ENCODE results near the gene SIAE. TPM values are rescaled to one million over a fixed set of nuclear protein-coding genes. Genes with fewer than 3 reads are reported as not detected.
A peak's percentile ranks its signal among the peaks of the same experiment; 100 is the strongest.

Gene SIAE, protein sequence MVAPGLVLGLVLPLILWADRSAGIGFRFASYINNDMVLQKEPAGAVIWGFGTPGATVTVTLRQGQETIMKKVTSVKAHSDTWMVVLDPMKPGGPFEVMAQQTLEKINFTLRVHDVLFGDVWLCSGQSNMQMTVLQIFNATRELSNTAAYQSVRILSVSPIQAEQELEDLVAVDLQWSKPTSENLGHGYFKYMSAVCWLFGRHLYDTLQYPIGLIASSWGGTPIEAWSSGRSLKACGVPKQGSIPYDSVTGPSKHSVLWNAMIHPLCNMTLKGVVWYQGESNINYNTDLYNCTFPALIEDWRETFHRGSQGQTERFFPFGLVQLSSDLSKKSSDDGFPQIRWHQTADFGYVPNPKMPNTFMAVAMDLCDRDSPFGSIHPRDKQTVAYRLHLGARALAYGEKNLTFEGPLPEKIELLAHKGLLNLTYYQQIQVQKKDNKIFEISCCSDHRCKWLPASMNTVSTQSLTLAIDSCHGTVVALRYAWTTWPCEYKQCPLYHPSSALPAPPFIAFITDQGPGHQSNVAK
- 14.9 and 18.0 TPM in 2 replicates for total RNA-seq (2014; rRNA removed; shearing (Covaris generic))

- peak; percentile 96 for DNase-seq (ENCODE audit: low read depth)
Observed at GRCh38 chr11:124673333-124674167, at the start of gene SIAE, which contains the start of gene SPA17. Gene SIAE (minus strand): TSS chr11:124673739. CDS start chr11:124673708, 31 bp downstream. Gene SPA17 (plus strand): TSS chr11:124673904. CDS start chr11:124675265, 1,361 bp downstream.

GRCh38 chr11:124722176-124722575 lies 48.6 kb upstream of the SIAE start:
- no peak for DNase-seq (ENCODE audit: low read depth)

DNA sequence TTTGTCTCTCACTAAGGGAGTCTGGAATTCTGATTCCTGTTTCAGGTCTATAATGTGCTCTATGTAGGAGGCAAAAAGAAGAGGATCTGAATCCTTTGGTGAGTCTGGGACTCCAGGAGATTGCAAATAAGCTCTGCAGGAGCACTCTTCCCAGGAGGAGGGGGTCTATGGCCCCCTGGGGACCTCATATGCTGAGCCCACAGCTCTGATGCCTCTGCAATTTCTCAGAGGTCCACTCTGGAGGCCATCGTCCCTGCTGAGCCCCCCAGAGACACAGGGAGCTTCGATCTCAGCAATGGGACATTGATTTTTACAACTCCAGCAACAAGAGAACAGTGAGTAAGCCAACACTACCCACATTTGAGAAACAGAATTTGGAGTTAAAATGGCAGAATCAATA lies 46.0 kb upstream of the SIAE start:
- no peak for DNase-seq (ENCODE audit: low read depth)

DNA sequence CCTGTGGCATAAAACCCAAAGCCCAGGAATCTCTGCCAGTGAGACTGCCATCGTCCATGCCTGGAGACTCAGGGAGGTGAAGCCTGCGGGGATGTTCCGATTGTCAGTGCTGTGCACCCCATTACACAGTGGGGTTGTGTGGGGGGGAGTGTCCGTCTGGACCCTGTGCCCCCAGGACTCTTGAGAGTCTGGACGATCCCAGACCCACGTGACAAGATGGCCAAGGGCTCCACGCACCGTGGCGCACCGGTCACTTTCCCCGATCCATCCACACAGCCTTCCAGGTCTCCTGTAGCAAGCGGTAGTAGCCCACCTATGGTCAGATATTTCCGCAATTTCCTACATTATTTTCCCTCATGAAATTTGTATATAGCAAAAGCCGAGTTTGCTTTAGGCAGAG lies 45.3 kb upstream of the SIAE start:
- no peak for DNase-seq (ENCODE audit: low read depth)

DNA sequence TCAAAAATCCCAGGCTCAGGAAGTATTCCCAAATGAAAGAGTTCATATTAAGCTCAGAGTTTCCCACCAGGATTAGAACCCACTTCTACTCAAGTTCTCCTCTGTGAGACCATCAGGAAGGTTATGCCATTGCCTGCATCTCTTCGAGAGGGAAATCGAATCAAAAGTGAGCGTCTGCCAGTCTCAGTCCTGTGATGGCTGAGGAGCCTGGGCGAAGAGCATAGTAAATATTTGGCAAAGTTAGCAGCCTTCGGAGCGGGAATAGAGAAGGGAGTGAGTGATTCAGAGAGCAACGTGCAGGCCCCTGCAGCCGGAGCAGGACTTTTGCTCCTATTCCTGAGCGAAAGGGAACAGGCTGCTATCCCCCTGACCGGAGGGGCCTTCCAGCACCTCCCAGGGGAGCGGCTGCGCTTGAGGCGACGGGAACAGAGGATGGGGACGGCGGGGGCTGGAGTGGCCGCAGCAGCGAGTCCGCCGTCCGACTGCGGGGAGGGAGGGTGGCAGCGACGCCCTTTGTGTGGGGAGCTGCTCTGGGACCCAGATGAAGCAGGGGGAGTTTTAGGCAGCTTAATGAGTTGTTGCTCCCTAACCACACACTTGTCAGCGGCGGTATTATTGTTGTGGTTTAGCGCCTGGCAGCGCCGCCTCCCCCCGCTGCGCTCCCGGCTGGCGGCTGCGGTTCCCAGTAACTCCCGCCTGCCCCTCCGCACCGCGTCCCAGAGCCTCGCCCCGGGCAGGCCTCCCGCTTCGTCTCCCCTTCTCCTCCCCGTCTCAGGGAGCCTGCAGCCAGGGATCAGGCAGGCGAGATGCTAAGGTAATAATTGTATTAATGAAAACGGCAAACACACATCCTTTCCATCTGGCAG lies 44.5 kb upstream of the SIAE start:
- DNase-seq (ENCODE audit: low read depth): peak; percentile 53

DNA sequence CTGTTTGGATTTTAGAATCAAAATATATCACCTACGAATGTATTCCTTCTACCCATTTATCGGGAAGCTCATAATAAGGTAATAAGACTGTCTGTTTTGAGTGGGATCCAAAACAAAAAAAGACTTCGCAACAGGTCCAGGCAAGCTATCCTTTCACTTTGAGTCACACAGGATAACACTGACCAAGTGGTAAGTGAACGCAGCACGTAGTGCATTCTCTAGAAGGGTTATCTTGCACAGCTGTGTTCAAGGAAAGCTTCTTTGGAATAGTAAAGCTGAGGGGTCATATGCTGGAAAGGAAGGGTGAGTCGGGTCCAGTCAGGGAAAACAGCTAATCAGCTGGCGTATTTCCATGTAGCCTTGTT lies 43.9 kb upstream of the SIAE start:
- peak; percentile 27 for DNase-seq (ENCODE audit: low read depth)

GRCh38 chr11:124716591-124716990 lies 43.1 kb upstream of the SIAE start:
- peak; percentile 80 for DNase-seq (ENCODE audit: low read depth)

- DNase-seq (ENCODE audit: low read depth): no peak
Observed at GRCh38 chr11:124712392-124712791, 38.9 kb upstream of the SIAE start.

GRCh38 chr11:124707829-124708228 lies 34.3 kb upstream of the SIAE start:
- peak; percentile 61 for DNase-seq (ENCODE audit: low read depth)

GRCh38 chr11:124700028-124700427 lies 26.5 kb upstream of the SIAE start:
- no peak for DNase-seq (ENCODE audit: low read depth)

DNA sequence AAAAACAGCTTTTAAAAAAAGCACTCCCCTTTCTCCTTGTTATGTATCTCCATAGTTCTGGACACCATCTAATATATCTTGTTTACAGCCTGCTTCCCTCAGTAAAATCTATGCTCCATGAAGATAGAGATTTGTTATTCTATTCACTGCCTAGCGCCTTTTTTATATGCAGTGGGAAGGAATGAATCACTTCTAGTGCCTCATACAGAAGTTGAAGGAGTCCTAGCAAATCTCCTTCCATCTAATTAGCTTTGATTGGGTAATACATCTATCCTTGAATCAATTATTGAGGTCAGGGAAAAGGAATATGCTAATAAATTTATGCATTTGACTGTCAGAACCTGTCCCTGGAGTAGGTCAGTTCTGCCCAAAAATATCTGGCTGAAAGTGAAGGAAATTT lies 26.0 kb upstream of the SIAE start:
- DNase-seq (ENCODE audit: low read depth): no peak

DNA sequence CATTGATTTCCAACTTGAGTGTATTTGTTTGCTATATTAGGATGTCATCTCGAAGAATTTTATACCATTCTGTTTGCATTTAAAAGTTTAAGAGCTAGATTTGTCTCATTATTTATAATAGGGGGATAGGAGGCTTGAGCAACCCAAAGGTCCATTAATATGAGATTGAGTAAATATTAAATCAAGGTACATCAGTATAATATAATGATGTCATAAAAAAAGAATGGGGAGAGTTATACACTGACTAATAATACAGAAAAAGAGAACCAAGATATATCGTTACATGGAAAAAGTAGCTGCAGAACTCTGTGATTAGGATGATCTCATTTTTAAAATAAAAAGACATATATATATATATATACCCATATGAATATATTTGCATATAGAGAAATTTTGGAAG lies 19.6 kb upstream of the SIAE start:
- DNase-seq (ENCODE audit: low read depth): no peak

DNA sequence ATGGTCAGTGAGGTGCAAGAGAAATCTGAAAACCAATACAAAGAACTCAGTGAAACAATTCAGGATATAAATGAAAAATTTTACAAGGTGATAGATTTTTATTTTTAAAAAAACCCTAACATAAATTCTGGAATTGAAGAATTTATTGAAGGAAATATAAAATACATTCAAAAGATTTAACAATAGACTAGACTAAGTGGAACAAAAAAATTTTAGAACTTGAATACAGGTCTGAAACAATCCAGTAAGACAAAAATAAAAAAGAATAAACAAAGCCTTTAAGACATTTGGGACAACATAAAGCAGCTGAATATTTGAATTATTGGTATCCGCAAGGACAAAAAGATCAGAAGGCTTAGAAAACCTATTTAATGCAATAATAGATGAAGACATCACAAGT lies 8.9 kb upstream of the SIAE start:
- no peak for DNase-seq (ENCODE audit: low read depth)

DNA sequence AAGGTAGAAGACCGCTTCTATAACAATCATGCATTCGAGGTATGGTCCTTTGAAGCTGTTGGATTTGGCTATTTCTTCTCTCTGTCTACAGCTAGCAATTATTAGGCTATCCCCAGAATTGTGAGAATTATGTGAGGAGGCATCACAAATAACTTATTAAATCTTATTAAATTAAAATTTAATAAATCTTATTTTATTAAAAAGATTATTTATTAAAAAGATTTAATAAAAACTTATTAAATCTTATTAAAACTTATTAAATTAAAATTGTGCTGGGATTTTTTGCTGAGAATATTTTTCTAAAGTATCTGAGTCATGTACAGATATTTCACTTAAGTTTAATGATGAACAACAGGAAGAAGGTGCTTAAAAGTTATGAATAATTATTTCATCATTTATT lies 7.9 kb upstream of the SIAE start:
- no peak for DNase-seq (ENCODE audit: low read depth)

DNA sequence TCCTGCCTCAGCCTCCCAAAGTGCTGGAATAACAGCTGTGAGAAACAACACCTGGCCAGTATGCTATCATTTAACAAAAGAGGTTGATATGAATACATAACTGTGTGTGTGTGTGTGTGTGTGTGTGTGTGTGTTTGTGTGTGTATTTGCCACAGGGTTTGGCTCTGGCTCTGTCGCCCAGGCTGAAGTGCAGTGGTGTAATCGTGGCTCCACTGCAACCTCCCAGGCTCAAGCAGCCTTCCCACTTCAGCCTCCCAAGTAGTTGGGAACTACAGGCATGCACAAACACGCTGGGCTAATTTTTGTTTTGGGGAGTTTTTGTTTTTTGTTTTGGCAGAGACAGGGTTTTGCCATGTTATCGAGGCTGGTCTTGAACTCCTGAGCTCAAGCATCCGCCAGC lies 4.9 kb upstream of the SIAE start:
- no peak for DNase-seq (ENCODE audit: low read depth)

- DNase-seq (ENCODE audit: low read depth): peak; percentile 33
Observed at GRCh38 chr11:124676386-124676785, 2.8 kb upstream of the SIAE start.

DNA sequence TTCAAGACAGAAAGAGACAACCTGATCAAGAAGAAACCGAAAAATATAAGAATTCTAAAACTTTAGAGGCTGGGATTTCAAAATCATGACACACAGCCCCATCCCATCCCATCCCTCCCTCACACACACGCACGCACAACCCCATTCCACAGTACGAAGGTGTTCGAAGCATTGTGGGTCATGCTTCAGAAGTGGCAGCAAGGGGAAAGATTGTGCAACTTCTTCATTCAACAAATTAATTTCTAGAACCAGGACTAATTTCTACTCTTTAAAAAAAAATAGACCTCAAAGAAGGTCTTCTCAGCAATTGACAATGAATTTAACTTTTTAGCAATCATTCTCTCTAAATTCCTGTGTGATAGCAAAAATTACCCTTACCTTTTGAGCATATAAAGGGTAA lies 1.0 kb upstream of the SIAE start:
- DNase-seq (ENCODE audit: low read depth): no peak

DNA sequence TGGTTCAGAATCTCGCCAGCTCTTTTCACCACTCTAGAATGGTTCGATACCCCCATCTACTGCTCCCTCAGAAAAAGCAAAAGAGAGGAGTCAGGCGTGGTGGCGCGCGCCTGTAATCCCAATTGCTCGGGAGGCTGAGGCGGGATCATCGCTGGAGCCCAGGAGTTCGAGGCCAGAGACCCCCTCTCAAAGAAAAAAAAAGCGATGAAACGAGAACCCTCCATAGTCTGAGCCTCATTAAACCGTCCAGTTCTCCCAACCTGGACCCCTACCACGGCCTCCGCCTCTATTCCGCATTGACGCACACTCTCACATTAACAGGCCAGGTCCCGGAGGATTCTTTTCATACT lies 604 bp upstream of the SIAE start:
- peak; percentile 15 for DNase-seq (ENCODE audit: low read depth)

DNA sequence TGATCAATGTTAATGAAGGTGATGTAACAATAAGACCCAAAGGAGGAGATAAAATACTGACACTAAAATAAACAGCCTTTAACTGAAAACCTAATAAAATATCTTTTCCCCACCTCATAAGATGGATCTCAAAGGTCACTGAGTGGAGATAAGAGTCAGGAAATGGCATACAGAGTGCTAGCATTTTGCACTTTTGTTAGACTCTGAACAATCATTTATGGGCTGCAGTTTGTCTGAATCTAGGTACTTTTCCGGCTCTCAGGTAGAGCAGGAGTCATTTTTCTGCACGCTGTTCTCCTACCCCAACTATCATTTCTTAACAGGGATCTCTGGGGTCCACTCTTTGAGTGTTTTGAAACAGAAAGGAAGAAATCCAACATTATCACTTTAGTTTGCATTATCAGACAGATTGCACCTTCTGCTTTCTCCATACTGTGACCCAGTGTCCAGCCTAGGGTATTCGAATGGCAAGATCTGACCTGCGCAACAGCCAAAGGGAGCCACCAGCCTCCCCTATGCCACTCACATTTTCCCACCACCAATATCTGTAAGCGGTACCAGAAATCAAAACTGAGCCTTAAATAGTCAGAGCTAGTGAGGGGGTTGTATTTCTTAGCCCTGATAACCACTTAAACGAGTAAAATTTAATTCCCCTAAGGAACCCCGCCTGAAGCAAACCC lies 863 bp downstream of the SIAE start:
- DNase-seq (ENCODE audit: low read depth): no peak

DNA sequence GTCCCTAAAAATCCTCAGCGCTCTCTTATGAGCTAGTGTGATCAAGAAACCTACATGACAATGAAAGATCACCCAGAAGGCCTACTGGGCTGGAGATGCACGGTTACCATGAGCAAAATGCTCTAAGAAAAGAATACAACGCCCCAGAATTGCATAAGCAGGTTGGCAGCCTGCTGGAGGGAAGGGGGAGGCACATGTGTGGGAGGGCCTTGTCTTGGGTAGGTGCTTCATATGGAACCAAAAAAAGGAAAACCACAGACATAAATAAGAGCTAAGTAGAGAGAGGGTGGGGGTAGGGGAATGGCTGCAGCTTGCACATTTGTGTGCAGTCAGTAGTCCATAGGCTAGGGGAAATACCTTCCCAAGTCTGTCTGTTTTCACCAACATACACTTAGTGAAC lies 2.8 kb downstream of the SIAE start:
- DNase-seq (ENCODE audit: low read depth): peak; percentile 5

DNA sequence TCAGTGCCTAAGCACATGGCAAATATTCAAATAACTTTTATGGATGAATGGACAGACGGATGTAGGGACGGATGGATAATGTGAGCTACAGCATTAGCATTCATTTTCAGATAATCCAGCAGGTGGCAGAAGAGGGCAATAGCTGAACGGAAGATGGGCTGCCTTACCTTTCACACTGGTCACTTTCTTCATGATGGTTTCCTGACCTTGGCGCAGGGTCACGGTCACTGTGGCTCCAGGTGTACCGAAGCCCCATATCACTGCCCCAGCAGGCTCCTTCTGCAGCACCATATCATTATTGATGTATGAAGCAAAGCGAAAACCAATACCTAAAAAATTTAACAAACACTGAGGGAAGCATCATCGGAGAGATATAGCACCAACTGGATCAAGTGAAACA lies 4.3 kb downstream of the SIAE start:
- peak; percentile 59 for DNase-seq (ENCODE audit: low read depth)
